IMR-90 (cell line): ENCODE measurements around the gene C9orf50. TPM values are rescaled to one million over a fixed set of nuclear protein-coding genes. Genes with fewer than 3 reads are reported as not detected.

Source experiments
- ATAC-seq: fragments of 200-7000 bp; cut with Tn5 transposase; 2 replicates; pipeline ENCODE4 v1.9.1; 2020; ENCODE audit warnings: low read depth, mild to moderate bottlenecking, moderate library complexity
- BruUV-seq: library from RNA; stranded (reverse); fragments of 400-500 nt; replicated peaks from 2 replicates; lab custom pipeline; 2021; lab: Mats Ljungman, UMichigan
- CTCF ChIA-PET: fragments of 300-600 bp; formaldehyde crosslinking; extraction: SDS; loops from one replicate; lab custom pipeline; 2021; ENCODE audit warnings: antibody characterized with exemption; lab: Yijun Ruan, JAX
- POLR2A ChIA-PET: fragments of 300-600 bp; sonication (Branson Sonifier 250); formaldehyde crosslinking; loops from one replicate; lab custom pipeline; 2022; ENCODE audit warnings: antibody characterized with exemption; ENCODE audit not compliant: unreplicated experiment; lab: Charles Lee
- DNase-seq: peaks from one replicate; pipeline ENCODE4 v3.0.0; 2013
- H2AFZ ChIP-seq: replicated peaks from 2 replicates; pipeline ENCODE3; 2013; ENCODE audit warnings: low read length, mild to moderate bottlenecking; ENCODE audit not compliant: poor library complexity
- H2AK5ac ChIP-seq: 2 replicates; pipeline ENCODE4 v1.6.1; 2013; ENCODE audit warnings: low read depth, low read length, inconsistent platforms
- H2AK9ac ChIP-seq: replicated peaks from 2 replicates; pipeline ENCODE3; 2013; ENCODE audit warnings: mild to moderate bottlenecking, low read depth, low read length, moderate library complexity; ENCODE audit not compliant: poor library complexity
- H2BK120ac ChIP-seq: 2 replicates; pipeline ENCODE4 v1.6.1; 2013; ENCODE audit warnings: low read depth, low read length, inconsistent platforms
- H2BK15ac ChIP-seq: 3 replicates; pipeline ENCODE4 v1.6.1; 2013; ENCODE audit warnings: low read depth, low read length, inconsistent platforms
- H2BK20ac ChIP-seq: 2 replicates; pipeline ENCODE4 v1.6.1; 2013; ENCODE audit warnings: low read depth, mild to moderate bottlenecking, inconsistent platforms, low read length, moderate library complexity
- H2BK5ac ChIP-seq: 2 replicates; pipeline ENCODE4 v1.6.1; 2013; ENCODE audit warnings: mild to moderate bottlenecking, low read depth, low read length, inconsistent platforms; ENCODE audit not compliant: poor library complexity, severe bottlenecking
- H3K14ac ChIP-seq: replicated peaks from 2 replicates; pipeline ENCODE4 v1.6.1; 2013; ENCODE audit warnings: low read depth, low read length, inconsistent platforms
- H3K18ac ChIP-seq: 2 replicates; pipeline ENCODE4 v1.6.1; 2013; ENCODE audit warnings: low read depth, low read length, control low read depth
- H3K23ac ChIP-seq: 2 replicates; pipeline ENCODE4 v1.6.1; 2013; ENCODE audit warnings: low read depth, low read length, inconsistent platforms
- H3K27ac ChIP-seq: 2 replicates; pipeline ENCODE4 v1.5.1; 2013; ENCODE audit warnings: mild to moderate bottlenecking, control low read depth, low read length; ENCODE audit not compliant: insufficient read depth
- H3K27me3 ChIP-seq: 2 replicates; pipeline ENCODE4 v1.6.1; 2013; ENCODE audit warnings: low read length; ENCODE audit not compliant: control insufficient read depth, insufficient read depth
- H3K36me3 ChIP-seq: 2 replicates; pipeline ENCODE4 v1.6.1; 2013; ENCODE audit warnings: low read length, mixed read lengths; ENCODE audit not compliant: control insufficient read depth, insufficient read depth
- H3K4ac ChIP-seq: 2 replicates; pipeline ENCODE4 v1.6.1; 2013; ENCODE audit warnings: low read depth, low read length, inconsistent platforms
- H3K4me1 ChIP-seq: 2 replicates; pipeline ENCODE4 v1.6.1; 2013; ENCODE audit warnings: low read length, mixed read lengths; ENCODE audit not compliant: control insufficient read depth, insufficient read depth
- H3K4me2 ChIP-seq: 2 replicates; pipeline ENCODE4 v1.6.1; 2013; ENCODE audit warnings: low read depth, mild to moderate bottlenecking, control low read depth, low read length, moderate library complexity
- H3K4me3 ChIP-seq: 2 replicates; pipeline ENCODE4 v1.5.1; 2013; ENCODE audit warnings: low read depth, mild to moderate bottlenecking, control low read depth, low read length, moderate library complexity; ENCODE audit not compliant: insufficient read depth
- H3K56ac ChIP-seq: 2 replicates; pipeline ENCODE4 v1.6.1; 2013; ENCODE audit warnings: low read length, inconsistent platforms; ENCODE audit not compliant: insufficient read depth; ENCODE audit errors: extremely low read depth
- H3K79me1 ChIP-seq, 2 experiments: 2 replicates each; pipeline ENCODE4 v1.6.1; 2013; ENCODE audit warnings: low read length in 2 of 2, inconsistent platforms in 1 of 2, low read depth in 1 of 2
- H3K9ac ChIP-seq: 2 replicates; pipeline ENCODE4 v1.6.1; 2013; ENCODE audit warnings: low read depth, low read length, control low read depth
- H3K9me1 ChIP-seq: 2 replicates; pipeline ENCODE4 v1.6.1; 2013; ENCODE audit warnings: low read length, inconsistent platforms; ENCODE audit not compliant: insufficient read depth
- H3K9me3 ChIP-seq: 2 replicates; pipeline ENCODE4 v1.6.1; 2013; ENCODE audit warnings: low read length; ENCODE audit not compliant: control insufficient read depth, insufficient read depth
- H4K20me1 ChIP-seq: 2 replicates; pipeline ENCODE4 v1.6.1; 2013; ENCODE audit warnings: low read length, inconsistent platforms; ENCODE audit not compliant: insufficient read depth
- H4K5ac ChIP-seq: 2 replicates; pipeline ENCODE4 v1.6.1; 2013; ENCODE audit warnings: mild to moderate bottlenecking, low read depth, low read length, control low read depth
- H4K8ac ChIP-seq, 2 experiments: 2 replicates each; pipeline ENCODE4 v1.6.1; 2013; ENCODE audit warnings: low read depth in 2 of 2, low read length in 2 of 2, control low read depth in 1 of 2, inconsistent platforms in 1 of 2
- H4K91ac ChIP-seq: 2 replicates; pipeline ENCODE4 v1.6.1; 2013; ENCODE audit warnings: low read depth, low read length, inconsistent platforms; ENCODE audit not compliant: insufficient read depth
- BHLHE40 ChIP-seq: fragments of 150-350 bp; IDR thresholded peaks from 2 replicates; pipeline ENCODE4 v1.6.1; 2016; ENCODE audit warnings: mild to moderate bottlenecking, low read depth, low read length
- NFE2L2 ChIP-seq: fragments of 150-350 bp; IDR thresholded peaks from 2 replicates; pipeline ENCODE4 v1.6.1; 2016; ENCODE audit warnings: low read depth, mild to moderate bottlenecking, low read length
- WGBS, 2 experiments: methylation state at CpG; one replicate each; pipeline versions ENCODE4 v1.1.5 to v1.1.7; 2013; ENCODE audit warnings: missing lambda C conversion rate in 2 of 2; ENCODE audit not compliant: insufficient read length in 1 of 2; ENCODE audit errors: extremely low coverage in 2 of 2; 5-methylcytosine and 5-hydroxymethylcytosine counted together
- dilution Hi-C: fragments of 300-500 bp; cut with HindIII; formaldehyde crosslinking; loops from one replicate; pipeline ENCODE4 v1.14.3; 2018; ENCODE audit warnings: low sequenced_read_pairs; ENCODE audit not compliant: unreplicated experiment
- in situ Hi-C: fragments of 300-500 bp; cut with MboI; formaldehyde crosslinking; loops from 3 replicates; pipeline ENCODE4 v1.14.3; 2019; ENCODE audit warnings: low sequenced_read_pairs, inconsistent platforms, mixed read lengths
- intact Hi-C: fragments of 100-400 bp; cut with micrococcal nuclease; formaldehyde crosslinking; loops from 2 replicates; pipeline ENCODE4 v1.10.0; 2022
- polyA plus RNA-seq, 3 experiments: library from polyadenylated mRNA; depleted of rRNA; stranded (reverse); fragments of >200 nt; gene quantifications; 2 replicates each; pipeline ENCODE4 v1.2.3, GENCODE V29; 2012; ENCODE audit warnings: low replicate concordance in 1 of 3
- total RNA-seq: library from RNA; depleted of rRNA; stranded (reverse); fragments of >200 nt; gene quantifications from 2 replicates; pipeline ENCODE4 v1.2.3, GENCODE V29; 2012
- TF ChIP-seq, protein P1 (sequence below): fragments of 150-350 bp; IDR thresholded peaks from 2 replicates; pipeline ENCODE4 v1.6.1; 2016; ENCODE audit warnings: low read depth, mild to moderate bottlenecking, low read length, moderate library complexity, borderline replicate concordance

The C9orf50 gene
- total and polyA plus RNA-seq, 2 of the 4 experiments (the other 2 are of a cell fraction): 0.09 TPM; not detected in 1

GRCh38 chr9:129590466-129590865 lies 30.4 kb downstream of the C9orf50 start:
- CTCF ChIA-PET: no interaction called here
- H3K27ac ChIP-seq: no peak overlapping the region
- no peaks in the 10 kb centered on the region for H3K9me3 ChIP-seq
- TF ChIP-seq, protein P1, sequence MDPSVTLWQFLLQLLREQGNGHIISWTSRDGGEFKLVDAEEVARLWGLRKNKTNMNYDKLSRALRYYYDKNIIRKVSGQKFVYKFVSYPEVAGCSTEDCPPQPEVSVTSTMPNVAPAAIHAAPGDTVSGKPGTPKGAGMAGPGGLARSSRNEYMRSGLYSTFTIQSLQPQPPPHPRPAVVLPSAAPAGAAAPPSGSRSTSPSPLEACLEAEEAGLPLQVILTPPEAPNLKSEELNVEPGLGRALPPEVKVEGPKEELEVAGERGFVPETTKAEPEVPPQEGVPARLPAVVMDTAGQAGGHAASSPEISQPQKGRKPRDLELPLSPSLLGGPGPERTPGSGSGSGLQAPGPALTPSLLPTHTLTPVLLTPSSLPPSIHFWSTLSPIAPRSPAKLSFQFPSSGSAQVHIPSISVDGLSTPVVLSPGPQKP: no peak
- TF ChIP-seq BHLHE40: no peak
- no peak for TF ChIP-seq NFE2L2
- no peak overlapping the region for H3K23ac ChIP-seq
- H3K4ac ChIP-seq: no peak overlapping the region
- POLR2A ChIA-PET: no interaction called here
- no peaks in the 10 kb centered on the region for H3K79me1 ChIP-seq
- H3K56ac ChIP-seq: no peak overlapping the region
- H2BK5ac ChIP-seq: no peak overlapping the region
- in situ Hi-C loops: no loop called here
- H3K4me1 ChIP-seq: peaks cover 8% of the 10 kb centered on the region
- dilution Hi-C loops: no loop called here
- no peak overlapping the region for H2BK120ac ChIP-seq
- H2BK20ac ChIP-seq: no peak overlapping the region
- H3K9ac ChIP-seq: no peak overlapping the region
- H3K14ac ChIP-seq: no peak overlapping the region
- no peak overlapping the region for H3K18ac ChIP-seq
- no peak overlapping the region for H2AK9ac ChIP-seq
- no TSS peak for BruUV-seq
- H3K4me3 ChIP-seq: no peak overlapping the region
- no peak overlapping the region for H2BK15ac ChIP-seq
- H4K91ac ChIP-seq: no peak overlapping the region
- intact Hi-C loops: no loop called here
- H4K5ac ChIP-seq: no peak overlapping the region
- no peaks in the 10 kb centered on the region; the same call in none of the 2 replicates for H3K9me1 ChIP-seq
- no CpG with 5 or more reads among the region's 6 CpGs for WGBS, 2 experiments
- no peak overlapping the region for H3K4me2 ChIP-seq
- no peaks in the 10 kb centered on the region for H3K36me3 ChIP-seq
- H4K8ac ChIP-seq: no peak overlapping the region
- no peak for DNase-seq
- H4K20me1 ChIP-seq: no peaks in the 10 kb centered on the region
- H3K27me3 ChIP-seq: no peaks in the 10 kb centered on the region
- no peak overlapping the region for H2AFZ ChIP-seq
- ATAC-seq: no peak
- no peak overlapping the region for H2AK5ac ChIP-seq
